ENCODE results near the gene LPP. TPM values are rescaled to one million over a fixed set of nuclear protein-coding genes. Genes with fewer than 3 reads are reported as not detected.

Gene LPP
- total RNA-seq, 4 donors from 2014 or later: 56.0 to 65.7 (median 58.1) TPM

DNA sequence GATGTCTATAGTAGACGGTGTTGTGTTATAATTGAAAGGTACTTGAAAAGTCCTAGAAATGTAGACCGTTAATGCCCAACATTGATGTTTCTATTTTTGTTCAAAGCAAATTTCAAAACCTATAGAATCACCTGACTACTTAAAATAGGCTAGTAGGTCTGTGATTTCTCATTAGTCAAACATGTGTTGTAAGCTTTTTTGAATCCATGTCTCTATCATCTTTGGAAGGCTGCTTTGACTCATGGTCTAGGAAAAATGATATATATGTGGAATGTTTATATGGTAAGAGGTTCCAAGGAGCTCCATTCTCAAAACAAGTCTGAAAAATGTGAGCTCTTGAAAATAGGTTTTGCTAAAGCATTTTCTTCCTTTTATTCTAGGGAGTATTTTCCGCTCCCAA is 375.3 kb downstream of the LPP start:
- H3K4me1 ChIP-seq: peaks cover 0 to 5% of the 10 kb centered on the region in 2 donors
- intact Hi-C loops (cut with DNase I; ENCODE audit: low total_unique reads): no loop called here
- no peaks in the 10 kb centered on the region for H3K27me3 ChIP-seq
- no peaks in the 10 kb centered on the region for H3K9me3 ChIP-seq
- H3K27ac ChIP-seq: no peak overlapping the region
- in situ Hi-C loops (cut with MboI; ENCODE audit: low sequenced_read_pairs in 4 of 4): no loop called here
- H3K36me3 ChIP-seq: no peaks in the 10 kb centered on the region
- no peak for DNase-seq
- TF ChIP-seq POLR2A (IDR thresholded peaks at IDR 0.05): no peak
- TF ChIP-seq, protein P1, sequence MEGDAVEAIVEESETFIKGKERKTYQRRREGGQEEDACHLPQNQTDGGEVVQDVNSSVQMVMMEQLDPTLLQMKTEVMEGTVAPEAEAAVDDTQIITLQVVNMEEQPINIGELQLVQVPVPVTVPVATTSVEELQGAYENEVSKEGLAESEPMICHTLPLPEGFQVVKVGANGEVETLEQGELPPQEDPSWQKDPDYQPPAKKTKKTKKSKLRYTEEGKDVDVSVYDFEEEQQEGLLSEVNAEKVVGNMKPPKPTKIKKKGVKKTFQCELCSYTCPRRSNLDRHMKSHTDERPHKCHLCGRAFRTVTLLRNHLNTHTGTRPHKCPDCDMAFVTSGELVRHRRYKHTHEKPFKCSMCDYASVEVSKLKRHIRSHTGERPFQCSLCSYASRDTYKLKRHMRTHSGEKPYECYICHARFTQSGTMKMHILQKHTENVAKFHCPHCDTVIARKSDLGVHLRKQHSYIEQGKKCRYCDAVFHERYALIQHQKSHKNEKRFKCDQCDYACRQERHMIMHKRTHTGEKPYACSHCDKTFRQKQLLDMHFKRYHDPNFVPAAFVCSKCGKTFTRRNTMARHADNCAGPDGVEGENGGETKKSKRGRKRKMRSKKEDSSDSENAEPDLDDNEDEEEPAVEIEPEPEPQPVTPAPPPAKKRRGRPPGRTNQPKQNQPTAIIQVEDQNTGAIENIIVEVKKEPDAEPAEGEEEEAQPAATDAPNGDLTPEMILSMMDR (IDR thresholded peaks at IDR 0.05 in 4 of 5, conservative IDR thresholded peaks at IDR 0.05 in 1 of 5): no peak
- no peak overlapping the region for H3K4me3 ChIP-seq
- no peak for ATAC-seq

DNA sequence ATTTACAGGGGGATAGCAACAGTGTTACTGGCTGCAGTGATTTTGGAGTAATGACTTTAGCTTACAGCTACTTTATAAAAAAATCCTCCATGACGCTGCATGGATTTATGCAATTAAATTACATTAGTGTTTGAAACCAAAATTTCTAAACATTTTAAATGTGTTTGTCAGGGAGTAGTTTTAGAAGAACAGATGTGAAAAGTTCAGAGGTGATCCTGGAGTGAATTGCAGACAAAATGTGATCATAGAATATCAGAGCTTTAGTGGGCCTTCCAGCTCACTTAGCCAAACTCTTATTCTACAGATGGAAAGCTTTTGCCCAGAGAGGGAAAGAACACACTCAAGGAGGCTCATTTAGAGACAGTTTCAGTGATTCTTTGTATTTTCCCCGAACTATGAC is 376.3 kb downstream of the LPP start:
- ATAC-seq: no peak
- Histone ChIP-seq H3K4me1 (peaks cover 0 to 8% of the 10 kb centered on the region in 2 donors), H3K4me3 (no peak overlapping the region), H3K9me3 (no peaks in the 10 kb centered on the region), H3K27me3 (no peaks in the 10 kb centered on the region), H3K36me3 (no peaks in the 10 kb centered on the region), H3K27ac (no peak overlapping the region)
- in situ Hi-C loops (cut with MboI; ENCODE audit: low sequenced_read_pairs in 4 of 4): no loop called here
- DNase-seq: no peak
- TF ChIP-seq, protein P1 (IDR thresholded peaks at IDR 0.05 in 4 of 5, conservative IDR thresholded peaks at IDR 0.05 in 1 of 5): no peak
- TF ChIP-seq POLR2A (IDR thresholded peaks at IDR 0.05): no peak
- intact Hi-C loops (cut with DNase I; ENCODE audit: low total_unique reads): no loop called here

DNA sequence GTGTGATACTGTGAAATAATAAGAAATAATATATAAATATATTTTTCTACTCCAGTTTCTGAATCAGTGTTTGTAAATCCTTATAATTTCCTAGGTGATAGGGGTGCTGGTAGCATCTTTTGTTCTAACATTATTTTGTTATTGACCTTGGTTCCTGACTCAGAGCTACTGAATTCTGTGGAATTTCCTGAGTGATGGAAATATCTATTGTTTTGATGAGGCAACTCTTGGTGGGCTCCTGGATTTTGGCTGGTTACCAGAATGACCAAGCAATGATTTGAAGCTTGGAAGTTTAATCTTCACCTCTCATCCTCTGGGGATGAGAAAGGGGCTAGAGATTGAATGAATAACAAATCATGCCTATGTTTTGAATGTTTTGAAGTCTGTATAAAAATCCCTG is 377.3 kb downstream of the LPP start:
- Histone ChIP-seq H3K27me3 (no peaks in the 10 kb centered on the region), H3K4me3 (no peak overlapping the region), H3K27ac (no peak overlapping the region), H3K9me3 (no peaks in the 10 kb centered on the region), H3K4me1 (peaks cover 0 to 8% of the 10 kb centered on the region in 2 donors), H3K36me3 (no peaks in the 10 kb centered on the region)
- intact Hi-C loops (cut with DNase I; ENCODE audit: low total_unique reads) (no loop called here), in situ Hi-C loops (cut with MboI; ENCODE audit: low sequenced_read_pairs in 4 of 4) (no loop called here)
- DNase-seq (no peak), ATAC-seq (no peak)
- TF ChIP-seq, protein P1 (IDR thresholded peaks at IDR 0.05 in 4 of 5, conservative IDR thresholded peaks at IDR 0.05 in 1 of 5): no peak
- TF ChIP-seq POLR2A (IDR thresholded peaks at IDR 0.05): no peak

DNA sequence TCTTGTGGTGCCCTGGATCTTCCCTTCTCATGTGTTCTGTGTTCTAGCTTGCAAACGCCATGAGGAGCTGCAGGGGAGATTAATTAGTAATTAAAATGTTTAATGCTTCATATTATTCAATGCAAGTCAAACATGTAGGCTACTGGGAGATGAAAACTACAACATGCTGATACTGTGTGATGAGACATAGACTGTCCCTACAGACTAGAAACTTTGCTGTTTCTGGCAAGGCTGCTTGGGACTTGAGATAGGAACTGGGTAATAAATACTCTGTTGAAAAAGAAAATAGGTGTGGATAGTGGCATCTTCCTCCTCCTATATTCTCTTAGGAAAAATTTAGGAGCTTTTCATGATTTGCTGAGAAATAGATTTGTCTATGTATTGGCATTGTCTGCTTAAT is 379.2 kb downstream of the LPP start:
- Histone ChIP-seq H3K27ac (no peak overlapping the region), H3K9me3 (no peaks in the 10 kb centered on the region), H3K4me3 (no peak overlapping the region), H3K27me3 (no peaks in the 10 kb centered on the region), H3K36me3 (no peaks in the 10 kb centered on the region), H3K4me1 (peaks cover 0 to 8% of the 10 kb centered on the region in 2 donors)
- no peak for DNase-seq
- no peak for ATAC-seq
- TF ChIP-seq, protein P1 (IDR thresholded peaks at IDR 0.05 in 4 of 5, conservative IDR thresholded peaks at IDR 0.05 in 1 of 5): no peak
- no peak for TF ChIP-seq POLR2A (IDR thresholded peaks at IDR 0.05)
- intact Hi-C loops (cut with DNase I; ENCODE audit: low total_unique reads): no loop called here
- in situ Hi-C loops (cut with MboI; ENCODE audit: low sequenced_read_pairs in 4 of 4): no loop called here

All from gastrocnemius medialis (tissue), 4 donors.